GM12875 (cell line): ENCODE data around the gene MYL11.

ENCODE experiments used
- H3K4me3 ChIP-seq: one replicate; pipeline ENCODE4 v1.5.1; 2011; ENCODE audit warnings: low read depth, low read length, control low read depth
- TF ChIP-seq, protein P1 (sequence below): IDR thresholded peaks from 2 replicates; pipeline ENCODE4 v1.5.1; 2011; ENCODE audit warnings: low read depth, mild to moderate bottlenecking, control low read depth, inconsistent platforms, low read length, moderate library complexity, borderline replicate concordance; ENCODE audit not compliant: insufficient read depth

Gene MYL11

GRCh38 chr16:30375864-30376263 is 1.3 kb downstream of the MYL11 start:
- TF ChIP-seq, protein P1, sequence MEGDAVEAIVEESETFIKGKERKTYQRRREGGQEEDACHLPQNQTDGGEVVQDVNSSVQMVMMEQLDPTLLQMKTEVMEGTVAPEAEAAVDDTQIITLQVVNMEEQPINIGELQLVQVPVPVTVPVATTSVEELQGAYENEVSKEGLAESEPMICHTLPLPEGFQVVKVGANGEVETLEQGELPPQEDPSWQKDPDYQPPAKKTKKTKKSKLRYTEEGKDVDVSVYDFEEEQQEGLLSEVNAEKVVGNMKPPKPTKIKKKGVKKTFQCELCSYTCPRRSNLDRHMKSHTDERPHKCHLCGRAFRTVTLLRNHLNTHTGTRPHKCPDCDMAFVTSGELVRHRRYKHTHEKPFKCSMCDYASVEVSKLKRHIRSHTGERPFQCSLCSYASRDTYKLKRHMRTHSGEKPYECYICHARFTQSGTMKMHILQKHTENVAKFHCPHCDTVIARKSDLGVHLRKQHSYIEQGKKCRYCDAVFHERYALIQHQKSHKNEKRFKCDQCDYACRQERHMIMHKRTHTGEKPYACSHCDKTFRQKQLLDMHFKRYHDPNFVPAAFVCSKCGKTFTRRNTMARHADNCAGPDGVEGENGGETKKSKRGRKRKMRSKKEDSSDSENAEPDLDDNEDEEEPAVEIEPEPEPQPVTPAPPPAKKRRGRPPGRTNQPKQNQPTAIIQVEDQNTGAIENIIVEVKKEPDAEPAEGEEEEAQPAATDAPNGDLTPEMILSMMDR = no peak

DNA sequence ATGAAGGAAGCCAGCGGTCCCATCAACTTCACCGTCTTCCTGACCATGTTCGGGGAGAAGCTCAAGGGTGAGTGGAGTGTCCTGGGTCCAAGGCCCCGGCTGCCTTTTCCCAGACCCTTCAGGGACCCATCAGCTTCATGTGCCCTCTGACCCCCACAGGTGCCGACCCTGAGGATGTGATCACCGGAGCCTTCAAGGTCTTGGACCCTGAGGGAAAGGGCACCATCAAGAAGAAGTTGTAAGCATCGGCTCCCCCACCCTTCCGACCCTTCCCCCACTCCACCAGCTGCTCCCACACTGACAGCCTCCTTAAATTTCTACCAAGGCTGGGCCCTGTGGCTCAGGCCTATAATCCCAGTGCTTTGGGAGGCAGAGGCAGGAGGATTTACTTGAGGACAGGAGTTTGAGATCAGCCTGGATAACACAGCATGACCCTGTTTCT is 1.9 kb downstream of the MYL11 start:
- no peak overlapping the region for H3K4me3 ChIP-seq
- TF ChIP-seq, protein P1 = no peak

More at GRCh38 chr16:30375864-30376263, 1.3 kb downstream of the MYL11 start:
- no peak overlapping the region for H3K4me3 ChIP-seq

- H3K4me3 ChIP-seq = peak overlapping the region; percentile 23
- TF ChIP-seq, protein P1 = no peak
These were observed 2.6 kb downstream of the MYL11 start for GRCh38 chr16:30377050-30377811.

DNA sequence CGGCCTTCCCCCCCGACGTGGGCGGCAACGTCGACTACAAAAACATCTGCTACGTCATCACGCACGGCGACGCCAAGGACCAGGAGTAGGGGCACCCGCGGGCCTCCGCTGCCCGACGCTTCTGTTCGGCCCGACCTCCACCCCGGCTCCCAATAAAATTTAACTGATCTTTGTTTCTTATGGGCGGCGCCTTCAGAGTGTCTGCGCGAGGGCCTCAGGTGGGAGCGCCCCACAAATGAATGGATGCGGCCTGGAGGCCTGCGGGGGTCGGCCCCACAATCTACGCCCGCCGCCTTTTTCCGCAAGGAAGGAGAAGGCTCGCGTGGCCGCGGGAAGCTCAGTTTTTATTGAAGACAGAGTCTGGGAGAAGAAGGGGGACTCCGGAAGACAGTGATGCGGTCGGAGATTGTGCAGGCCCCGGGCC is 3.2 kb downstream of the MYL11 start:
- peak overlapping the region; percentile 43 for H3K4me3 ChIP-seq
- TF ChIP-seq, protein P1 = no peak

- TF ChIP-seq, protein P1 = 0 out of 2 replicates have a peak, but pooled peaks have one; percentile 6
- peak overlapping the region; percentile 54 for H3K4me3 ChIP-seq
These were observed 3.9 kb downstream of the MYL11 start for GRCh38 chr16:30378236-30379157.

GRCh38 chr16:30379158-30379783 is 4.7 kb downstream of the MYL11 start:
- TF ChIP-seq, protein P1 = no peak

More at GRCh38 chr16:30379158-30379783, 4.7 kb downstream of the MYL11 start:
- H3K4me3 ChIP-seq = peak overlapping the region; percentile 29
